Breast epithelium (tissue), 3 donors: Measurements from ENCODE around the gene REPS2.

ENCODE experiments used
- POLR2A ChIP-seq: fragments of 450-650 bp; IDR thresholded peaks from one replicate; pipeline ENCODE4 v1.6.1; 2016; ENCODE audit warnings: antibody characterized with exemption, mild to moderate bottlenecking, moderate library complexity
- TF ChIP-seq, protein P1 (sequence below), 3 donors: fragments of 450-650 bp; IDR thresholded peaks; one replicate each; pipeline ENCODE4 v1.5.1; 2016 to 2017; ENCODE audit warnings: antibody characterized with exemption in 3 of 3, mild to moderate bottlenecking in 3 of 3, moderate library complexity in 3 of 3

DNA sequence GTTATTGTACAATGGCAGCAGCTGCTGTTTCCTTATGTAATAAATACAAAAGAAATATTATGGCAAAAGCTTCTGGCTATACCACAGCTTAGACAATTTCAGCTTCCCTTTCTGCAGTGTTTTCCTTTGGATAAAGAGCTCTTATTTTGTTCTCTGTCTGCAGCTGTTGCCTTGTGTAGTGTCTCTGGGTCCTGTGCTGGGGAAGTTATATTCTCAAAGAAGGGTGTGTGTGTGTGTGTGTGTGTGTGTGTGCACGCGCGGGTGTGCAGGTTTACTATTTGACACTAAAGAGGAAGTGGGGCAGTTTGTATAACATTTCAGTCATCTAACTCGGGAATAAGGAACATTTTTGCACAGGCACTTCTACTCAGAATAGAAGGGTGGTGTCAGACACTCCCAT is 83.6 kb downstream of the REPS2 start:
- TF ChIP-seq, protein P1, sequence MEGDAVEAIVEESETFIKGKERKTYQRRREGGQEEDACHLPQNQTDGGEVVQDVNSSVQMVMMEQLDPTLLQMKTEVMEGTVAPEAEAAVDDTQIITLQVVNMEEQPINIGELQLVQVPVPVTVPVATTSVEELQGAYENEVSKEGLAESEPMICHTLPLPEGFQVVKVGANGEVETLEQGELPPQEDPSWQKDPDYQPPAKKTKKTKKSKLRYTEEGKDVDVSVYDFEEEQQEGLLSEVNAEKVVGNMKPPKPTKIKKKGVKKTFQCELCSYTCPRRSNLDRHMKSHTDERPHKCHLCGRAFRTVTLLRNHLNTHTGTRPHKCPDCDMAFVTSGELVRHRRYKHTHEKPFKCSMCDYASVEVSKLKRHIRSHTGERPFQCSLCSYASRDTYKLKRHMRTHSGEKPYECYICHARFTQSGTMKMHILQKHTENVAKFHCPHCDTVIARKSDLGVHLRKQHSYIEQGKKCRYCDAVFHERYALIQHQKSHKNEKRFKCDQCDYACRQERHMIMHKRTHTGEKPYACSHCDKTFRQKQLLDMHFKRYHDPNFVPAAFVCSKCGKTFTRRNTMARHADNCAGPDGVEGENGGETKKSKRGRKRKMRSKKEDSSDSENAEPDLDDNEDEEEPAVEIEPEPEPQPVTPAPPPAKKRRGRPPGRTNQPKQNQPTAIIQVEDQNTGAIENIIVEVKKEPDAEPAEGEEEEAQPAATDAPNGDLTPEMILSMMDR (IDR thresholded peaks at IDR 0.05): no peak
- TF ChIP-seq POLR2A: no peak
